Stimulated activated CD4-positive, alpha-beta T cell treated with anti-CD3 and anti-CD28 coated beads, Interleukin-15, amount 100 ng/mL, for 48 hours (primary cell): Measurements from ENCODE around the gene SRR.
A peak's percentile ranks its signal among the peaks of the same experiment; 100 is the strongest.
"Not testable (repeated sequence)": the region's sequence is repeated elsewhere in the genome, so short reads cannot be mapped to it uniquely, and the experiment has no call there.

ENCODE experiments used
- DNase-seq, 2 donors: peaks; one replicate each; pipeline ENCODE4 v3.0.0-alpha.2; 2020; ENCODE audit warnings: low read depth in 2 of 2

The SRR gene

GRCh38 chr17:2289878-2290478, 13.8 kb upstream of the SRR start:
- no peak for DNase-seq

- no peak for DNase-seq
These were observed 11.7 kb upstream of the SRR start for GRCh38 chr17:2292100-2292499.

GRCh38 chr17:2295575-2295974, 8.2 kb upstream of the SRR start:
- DNase-seq = no peak

GRCh38 chr17:2297023-2297422, 6.7 kb upstream of the SRR start:
- DNase-seq = no peak

GRCh38 chr17:2299136-2299535, 4.6 kb upstream of the SRR start:
- DNase-seq = no peak

GRCh38 chr17:2299756-2300155, 4.0 kb upstream of the SRR start:
- DNase-seq = no peak

- no peak for DNase-seq
These were observed 959 bp upstream of the SRR start for GRCh38 chr17:2302778-2303203.

GRCh38 chr17:2304931-2305330, 1.2 kb downstream of the SRR start:
- no peak for DNase-seq

- no peak for DNase-seq
These were observed 5.8 kb downstream of the SRR start for GRCh38 chr17:2309338-2310154.

GRCh38 chr17:2312736-2313135, 9.0 kb downstream of the SRR start:
- no peak for DNase-seq

GRCh38 chr17:2316916-2317205, 13.1 kb downstream of the SRR start:
- not testable (repeated sequence) for DNase-seq

GRCh38 chr17:2317796-2318195, 14.0 kb downstream of the SRR start:
- DNase-seq = no peak

GRCh38 chr17:2319051-2319450, 15.3 kb downstream of the SRR start:
- DNase-seq = no peak

GRCh38 chr17:2321399-2321798, 17.6 kb downstream of the SRR start:
- DNase-seq = no peak

- DNase-seq = no peak
These were observed 20.0 kb downstream of the SRR start for GRCh38 chr17:2323629-2324314.

- no peak for DNase-seq
These were observed 27.6 kb downstream of the SRR start for GRCh38 chr17:2331303-2331702.

GRCh38 chr17:2335726-2336214, 32.0 kb downstream of the SRR start:
- no peak for DNase-seq

- DNase-seq = peak; percentile 81 to 89
These were observed 32.6 kb downstream of the SRR start, which contains the start of gene TSR1 for GRCh38 chr17:2336215-2336851. TSS of gene TSR1 (minus strand) at chr17:2336457. CDS start at chr17:2336427, 30 bp downstream.

- peak; percentile 32 to 52 for DNase-seq
These were observed 33.2 kb downstream of the SRR start, which contains the start of gene SGSM2 for GRCh38 chr17:2336852-2337543. TSS of gene SGSM2 (plus strand) at chr17:2337501. CDS start at chr17:2337689, 188 bp downstream.

- DNase-seq = peak; percentile 26 to 49
These were observed 34.0 kb downstream of the SRR start for GRCh38 chr17:2337544-2338314.

- no peak for DNase-seq
These were observed 34.5 kb downstream of the SRR start for GRCh38 chr17:2338315-2338657.
